Measurements from ENCODE around the gene NMNAT3. TPM values are rescaled to one million over a fixed set of nuclear protein-coding genes. Genes with fewer than 3 reads are reported as not detected.

The NMNAT3 gene
- total and polyA plus RNA-seq, 2 experiments from 2014 or later: not detected

GRCh38 chr3:139537361-139537760 is 140.4 kb downstream of the NMNAT3 start:
- Histone ChIP-seq H3K4me2 (ENCODE audit: unreplicated experiment) (no peak overlapping the region), H3K9ac (no peak overlapping the region), H3F3A (ENCODE audit: insufficient read depth) (no peaks in the 10 kb centered on the region; the same call in 1 of the 2 replicates), H3K9me3 (ENCODE audit: low read depth) (no peaks in the 10 kb centered on the region), H3K4me1 (ENCODE audit: insufficient read depth) (peaks cover 7% of the 10 kb centered on the region; the same call in 1 of the 2 replicates), H4K20me1 (ENCODE audit: insufficient read depth) (no peaks in the 10 kb centered on the region), H3K27ac (no peak overlapping the region), H3K9me2 (ENCODE audit: insufficient read depth) (no peaks in the 10 kb centered on the region), H3K36me3 (ENCODE audit: low read depth) (no peaks in the 10 kb centered on the region), H2AFZ (no peak overlapping the region), H3K4me3 (no peak overlapping the region), H3K27me3 (replicated peaks; ENCODE audit: insufficient read depth) (peaks cover 10% of the 10 kb centered on the region), H3K79me2 (ENCODE audit: insufficient read depth) (no peaks in the 10 kb centered on the region)
- in situ Hi-C loops (cut with MboI): no loop called here
- peak; percentile 33 for DNase-seq
- TF ChIP-seq EZH2phosphoT487 (IDR thresholded peaks at IDR 0.05; ENCODE audit: insufficient read depth, low read depth): no peak
- no peak for TF ChIP-seq EZH2 (IDR thresholded peaks at IDR 0.05; ENCODE audit: insufficient read depth, poor library complexity, severe bottlenecking)

- in situ Hi-C loops (cut with MboI): no loop called here
- no peaks in the 10 kb centered on the region for H4K20me1 ChIP-seq (ENCODE audit: insufficient read depth)
- 80 to 82% methylated on average over 12 of the region's 12 CpGs for WGBS, 2 experiments (ENCODE audit: low coverage in 1 of 2, low lambda C conversion rate in 2 of 2, missing lambda C conversion rate in 2 of 2)
- H3K9me2 ChIP-seq (ENCODE audit: insufficient read depth): no peaks in the 10 kb centered on the region
- no peaks in the 10 kb centered on the region for H3K79me2 ChIP-seq (ENCODE audit: insufficient read depth)
- DNase-seq: no peak
- H3K36me3 ChIP-seq (ENCODE audit: low read depth): no peaks in the 10 kb centered on the region
- no peak overlapping the region for H3K4me2 ChIP-seq (ENCODE audit: unreplicated experiment)
- H2AFZ ChIP-seq: no peak overlapping the region
- no peaks in the 10 kb centered on the region; the same call in 1 of the 2 replicates for H3F3A ChIP-seq (ENCODE audit: insufficient read depth)
- H3K27ac ChIP-seq: no peak overlapping the region
- H3K9me3 ChIP-seq (ENCODE audit: low read depth): no peaks in the 10 kb centered on the region
- peaks cover 10% of the 10 kb centered on the region; the same call in 1 of the 2 replicates for H3K27me3 ChIP-seq (replicated peaks; ENCODE audit: insufficient read depth)
- peaks cover 7% of the 10 kb centered on the region; the same call in 1 of the 2 replicates for H3K4me1 ChIP-seq (ENCODE audit: insufficient read depth)
- H3K9ac ChIP-seq: no peak overlapping the region
- H3K4me3 ChIP-seq: no peak overlapping the region
- no peak for TF ChIP-seq EZH2phosphoT487 (IDR thresholded peaks at IDR 0.05; ENCODE audit: insufficient read depth, low read depth)
- TF ChIP-seq EZH2 (IDR thresholded peaks at IDR 0.05; ENCODE audit: insufficient read depth, poor library complexity, severe bottlenecking): no peak
These were observed 142.5 kb downstream of the NMNAT3 start for GRCh38 chr3:139534992-139535879.

DNA sequence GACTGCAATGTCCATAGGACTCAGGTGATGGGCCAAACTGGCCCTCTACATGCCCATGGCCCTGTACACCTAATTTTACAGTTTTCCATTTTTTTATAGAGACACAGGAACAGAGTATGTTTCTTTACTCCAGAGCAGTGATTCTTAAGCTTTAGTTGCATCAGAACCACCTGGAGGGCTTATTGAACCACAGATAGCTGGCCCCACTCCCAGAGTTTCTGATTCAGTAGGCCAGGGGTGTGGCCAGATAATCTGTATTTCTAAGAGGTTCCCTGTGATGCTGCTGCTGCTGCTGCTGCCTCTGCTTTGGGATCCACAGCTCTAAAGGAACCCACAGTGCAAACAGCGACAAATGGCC is 143.3 kb downstream of the NMNAT3 start:
- TF ChIP-seq EZH2 (IDR thresholded peaks at IDR 0.05; ENCODE audit: insufficient read depth, poor library complexity, severe bottlenecking): no peak
- no peak for TF ChIP-seq EZH2phosphoT487 (IDR thresholded peaks at IDR 0.05; ENCODE audit: insufficient read depth, low read depth)
- Histone ChIP-seq H3K9me3 (ENCODE audit: low read depth) (no peaks in the 10 kb centered on the region), H3K9me2 (ENCODE audit: insufficient read depth) (no peaks in the 10 kb centered on the region), H2AFZ (no peak overlapping the region; the same call in 1 of the 2 replicates), H4K20me1 (ENCODE audit: insufficient read depth) (no peaks in the 10 kb centered on the region), H3K27me3 (replicated peaks; ENCODE audit: insufficient read depth) (peaks cover 10% of the 10 kb centered on the region; the same call in 1 of the 2 replicates), H3K4me2 (ENCODE audit: unreplicated experiment) (no peak overlapping the region), H3K36me3 (ENCODE audit: low read depth) (no peaks in the 10 kb centered on the region), H3F3A (ENCODE audit: insufficient read depth) (no peaks in the 10 kb centered on the region; the same call in 1 of the 2 replicates), H3K4me3 (no peak overlapping the region), H3K79me2 (ENCODE audit: insufficient read depth) (no peaks in the 10 kb centered on the region), H3K4me1 (ENCODE audit: insufficient read depth) (peaks cover 7% of the 10 kb centered on the region; the same call in 1 of the 2 replicates), H3K9ac (no peak overlapping the region), H3K27ac (no peak overlapping the region)
- DNase-seq: peak; percentile 83
- in situ Hi-C loops (cut with MboI): no loop called here
- 95 to 100% methylated on average over 1 of the region's 1 CpG for WGBS, 2 experiments (ENCODE audit: low coverage in 1 of 2, low lambda C conversion rate in 2 of 2, missing lambda C conversion rate in 2 of 2)

GRCh38 chr3:139533781-139534454 is 143.9 kb downstream of the NMNAT3 start:
- H3K9me3 ChIP-seq (ENCODE audit: low read depth): no peaks in the 10 kb centered on the region

More at GRCh38 chr3:139533781-139534454, 143.9 kb downstream of the NMNAT3 start:
- H3F3A ChIP-seq (ENCODE audit: insufficient read depth): no peaks in the 10 kb centered on the region; the same call in 1 of the 2 replicates
- no peak overlapping the region; the same call in 1 of the 2 replicates for H2AFZ ChIP-seq
- 62 to 67% methylated on average over 15 of the region's 15 CpGs for WGBS, 2 experiments (ENCODE audit: low coverage in 1 of 2, low lambda C conversion rate in 2 of 2, missing lambda C conversion rate in 2 of 2)
- no peaks in the 10 kb centered on the region for H3K36me3 ChIP-seq (ENCODE audit: low read depth)
- peaks cover 7% of the 10 kb centered on the region; the same call in 1 of the 2 replicates for H3K4me1 ChIP-seq (ENCODE audit: insufficient read depth)
- H3K27ac ChIP-seq: no peak overlapping the region
- no peak overlapping the region for H3K4me3 ChIP-seq
- H3K9ac ChIP-seq: no peak overlapping the region
- H3K9me2 ChIP-seq (ENCODE audit: insufficient read depth): no peaks in the 10 kb centered on the region
- H4K20me1 ChIP-seq (ENCODE audit: insufficient read depth): no peaks in the 10 kb centered on the region
- in situ Hi-C loops (cut with MboI): no loop called here
- H3K4me2 ChIP-seq (ENCODE audit: unreplicated experiment): no peak overlapping the region
- peak; percentile 13 for DNase-seq
- no peaks in the 10 kb centered on the region for H3K79me2 ChIP-seq (ENCODE audit: insufficient read depth)
- H3K27me3 ChIP-seq (replicated peaks; ENCODE audit: insufficient read depth): peaks cover 7% of the 10 kb centered on the region; the same call in 1 of the 2 replicates
- TF ChIP-seq EZH2phosphoT487 (IDR thresholded peaks at IDR 0.05; ENCODE audit: insufficient read depth, low read depth) (no peak), EZH2 (IDR thresholded peaks at IDR 0.05; ENCODE audit: insufficient read depth, poor library complexity, severe bottlenecking) (no peak)
